GM19239 (cell line): Measurements from ENCODE around the gene GNL3.

Source experiments
- DNase-seq: peaks from one replicate; pipeline ENCODE4 v3.0.0; 2011; ENCODE audit warnings: low spot score; ENCODE audit not compliant: insufficient read length
- FAIRE-seq: peaks from 2 replicates; lab custom pipeline; 2011; peaks lifted over from hg19 to GRCh38; lab: Jason Lieb, UNC

GNL3 gene

GRCh38 chr3:52685285-52685708 is 535 bp upstream of the GNL3 start:
- FAIRE-seq (no peak), DNase-seq (peak; percentile 87)

GRCh38 chr3:52688266-52688665 is 2.4 kb downstream of the GNL3 start:
- no peak for DNase-seq
- FAIRE-seq = no peak

- no peak for DNase-seq
- FAIRE-seq = no peak
Measured at GRCh38 chr3:52689151-52689550, 3.3 kb downstream of the GNL3 start.

- no peak for FAIRE-seq
- no peak for DNase-seq
Measured at GRCh38 chr3:52690560-52690959, 4.7 kb downstream of the GNL3 start.

- FAIRE-seq (no peak), DNase-seq (no peak)
Measured at GRCh38 chr3:52693071-52693470, 7.2 kb downstream of the GNL3 start.

GRCh38 chr3:52694528-52695189 is 8.8 kb downstream of the GNL3 start:
- DNase-seq = no peak
- FAIRE-seq = no peak

GRCh38 chr3:52695798-52696671 is 10.2 kb downstream of the GNL3 start:
- no peak for FAIRE-seq

GRCh38 chr3:52696830-52697631 is 11.2 kb downstream of the GNL3 start:
- FAIRE-seq = no peak
- no peak for DNase-seq

More at GRCh38 chr3:52695798-52696671, 10.2 kb downstream of the GNL3 start:
- no peak for DNase-seq

GRCh38 chr3:52697632-52697965 is 11.8 kb downstream of the GNL3 start:
- no peak for FAIRE-seq
- DNase-seq = no peak

- no peak for FAIRE-seq
- no peak for DNase-seq
Measured at GRCh38 chr3:52703341-52703740, 17.5 kb downstream of the GNL3 start.

GRCh38 chr3:52704611-52705437 is 19.0 kb downstream of the GNL3 start:
- DNase-seq (no peak), FAIRE-seq (peak; percentile 73)

GRCh38 chr3:52705438-52705687 is 19.5 kb downstream of the GNL3 start:
- no peak for DNase-seq
- no peak for FAIRE-seq

- FAIRE-seq = no peak
Measured at GRCh38 chr3:52705688-52706686, 20.2 kb downstream of the GNL3 start, which contains the start of the genes GLT8D1 and SPCS1. TSS of gene GLT8D1 (minus strand) at chr3:52705791. CDS start at chr3:52700460, 5,331 bp downstream. TSS of gene SPCS1 (plus strand) at chr3:52706106. CDS start at chr3:52706247, 141 bp downstream.

GRCh38 chr3:52707585-52707984 is 21.8 kb downstream of the GNL3 start:
- FAIRE-seq (peak; percentile 58), DNase-seq (no peak)

More at GRCh38 chr3:52705688-52706686, 20.2 kb downstream of the GNL3 start, which contains the start of the genes GLT8D1 and SPCS1:
- peak; percentile 82 for DNase-seq

GRCh38 chr3:52710512-52710911 is 24.7 kb downstream of the GNL3 start:
- FAIRE-seq = peak; percentile 86
- no peak for DNase-seq

GRCh38 chr3:52712291-52713212 is 26.7 kb downstream of the GNL3 start:
- DNase-seq = no peak
- FAIRE-seq = no peak
